Lung (tissue), 12 donors: ENCODE measurements around the gene MYOZ3. TPM values are rescaled to one million over a fixed set of nuclear protein-coding genes. Genes with fewer than 3 reads are reported as not detected.
A peak's percentile ranks its signal among the peaks of the same experiment; 100 is the strongest.

Experiments
- ATAC-seq: fragments of 200-7000 bp; cut with Tn5 transposase; one replicate; pipeline ENCODE4 v1.9.1; 2020; ENCODE audit warnings: moderate number of reproducible peaks; ENCODE audit not compliant: insufficient read depth, low FRiP score
- DNase-seq, 3 donors: peaks; one replicate each; pipeline ENCODE4 v3.0.0-alpha.2; 2013 to 2017
- H3K27ac ChIP-seq, 2 donors: one replicate each; pipeline ENCODE4 v1.5.1; 2013; ENCODE audit warnings: mild to moderate bottlenecking in 2 of 2, moderate library complexity in 2 of 2, control low read depth in 1 of 2, inconsistent platforms in 1 of 2, low read depth in 1 of 2, low read length in 1 of 2
- H3K27me3 ChIP-seq, 3 donors: one replicate each; pipeline ENCODE4 v1.5.1; 2013; ENCODE audit warnings: low read length in 2 of 3; ENCODE audit not compliant: control insufficient read depth in 3 of 3, insufficient read depth in 3 of 3
- H3K36me3 ChIP-seq, 4 donors: one replicate each; pipeline ENCODE4 v1.5.1; 2013; ENCODE audit warnings: low read length in 4 of 4, mild to moderate bottlenecking in 1 of 4, moderate library complexity in 1 of 4; ENCODE audit not compliant: control insufficient read depth in 4 of 4, insufficient read depth in 4 of 4
- H3K4me1 ChIP-seq, 5 donors: one replicate each; pipeline ENCODE4 v1.5.1; 2013; ENCODE audit warnings: low read length in 5 of 5, mild to moderate bottlenecking in 2 of 5, moderate library complexity in 1 of 5; ENCODE audit not compliant: control insufficient read depth in 5 of 5, insufficient read depth in 5 of 5
- H3K4me3 ChIP-seq: one replicate; pipeline ENCODE4 v1.5.1; 2013; ENCODE audit warnings: mild to moderate bottlenecking, control low read depth, moderate library complexity
- H3K9ac ChIP-seq, 2 donors: one replicate each; pipeline ENCODE4 v1.5.1; 2013; ENCODE audit warnings: low read length in 2 of 2, control low read depth in 1 of 2; ENCODE audit not compliant: insufficient read depth in 1 of 2
- H3K9me3 ChIP-seq, 4 donors: one replicate each; pipeline ENCODE4 v1.5.1; 2013; ENCODE audit warnings: low read length in 3 of 4, mild to moderate bottlenecking in 1 of 4, moderate library complexity in 1 of 4; ENCODE audit not compliant: control insufficient read depth in 4 of 4, insufficient read depth in 3 of 4
- WGBS, 2 donors: extraction: QIAGEN DNeasy Blood & Tissue Kit; methylation state at CpG; one replicate each; pipeline ENCODE4 v1.1.7; 2013; 5-methylcytosine and 5-hydroxymethylcytosine counted together
- polyA plus RNA-seq, 2 donors: library from polyadenylated mRNA; stranded (reverse); fragments of 200-250 nt; gene quantifications; one replicate each; pipeline ENCODE4 v1.2.1, GENCODE V29; 2013
- total RNA-seq, 2 donors: library from RNA; depleted of rRNA in 1 of 2; stranded (reverse); fragments of >200 nt in 1 of 2; gene quantifications; one replicate each; pipeline ENCODE4 v1.2.1, GENCODE V29; 2014 to 2021
- TF ChIP-seq, protein P1 (sequence below): IDR thresholded peaks from 2 replicates; pipeline ENCODE4 v1.5.1; 2012; ENCODE audit warnings: mild to moderate bottlenecking; ENCODE audit errors: control extremely low read depth, extremely low read depth
- donor health status: control.
- donor health status: control.
- donor health status: Bipolar disorder and iron deficiency.
- donor health status: healthy.
- donor health status: DM: yes; HTN: yes; CAD: no.

MYOZ3 gene
- total and polyA plus RNA-seq, 4 donors, result 0.39 to 2.4 (median 0.48) TPM

DNA sequence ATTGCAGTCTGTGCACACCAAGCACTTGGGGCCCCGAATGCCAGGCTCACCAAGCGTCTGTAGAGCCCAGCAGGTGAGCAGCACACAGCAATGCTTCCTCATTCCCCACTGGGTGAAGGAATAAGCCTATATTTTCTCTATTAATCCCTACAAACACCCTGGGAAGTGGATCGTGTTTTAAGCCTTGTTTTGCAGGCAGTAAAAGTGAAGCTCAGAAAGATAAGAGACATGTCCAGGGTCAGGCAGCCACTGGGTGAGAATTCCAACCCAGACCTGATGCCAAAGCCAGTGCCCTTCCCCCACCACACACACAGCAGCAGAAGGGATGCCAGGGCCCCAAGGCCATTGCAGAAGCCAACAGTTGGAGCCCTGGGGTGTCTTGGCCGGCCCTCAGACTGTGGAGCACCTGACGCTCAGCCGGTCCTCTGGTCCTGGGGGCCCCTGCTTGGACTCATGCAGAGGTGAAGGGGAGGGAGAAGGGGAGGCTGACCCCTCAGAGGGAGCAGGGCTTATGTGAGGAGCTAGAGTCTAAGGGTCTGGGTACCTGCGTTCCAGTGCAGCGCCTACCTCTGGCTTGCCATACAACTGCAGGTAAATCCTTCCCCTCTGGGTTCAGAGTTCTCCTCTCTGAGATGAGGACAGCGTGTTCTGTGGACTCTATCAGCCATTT lies 46.9 kb upstream of the MYOZ3 start:
- no peak for DNase-seq
- H3K9me3 ChIP-seq, result no peaks in the 10 kb centered on the region
- peak overlapping the region in 1 of 2 donors; percentile 92 for H3K27ac ChIP-seq
- peaks cover 36 to 64% (median 48%) of the 10 kb centered on the region in 5 donors for H3K4me1 ChIP-seq
- TF ChIP-seq, protein P1, sequence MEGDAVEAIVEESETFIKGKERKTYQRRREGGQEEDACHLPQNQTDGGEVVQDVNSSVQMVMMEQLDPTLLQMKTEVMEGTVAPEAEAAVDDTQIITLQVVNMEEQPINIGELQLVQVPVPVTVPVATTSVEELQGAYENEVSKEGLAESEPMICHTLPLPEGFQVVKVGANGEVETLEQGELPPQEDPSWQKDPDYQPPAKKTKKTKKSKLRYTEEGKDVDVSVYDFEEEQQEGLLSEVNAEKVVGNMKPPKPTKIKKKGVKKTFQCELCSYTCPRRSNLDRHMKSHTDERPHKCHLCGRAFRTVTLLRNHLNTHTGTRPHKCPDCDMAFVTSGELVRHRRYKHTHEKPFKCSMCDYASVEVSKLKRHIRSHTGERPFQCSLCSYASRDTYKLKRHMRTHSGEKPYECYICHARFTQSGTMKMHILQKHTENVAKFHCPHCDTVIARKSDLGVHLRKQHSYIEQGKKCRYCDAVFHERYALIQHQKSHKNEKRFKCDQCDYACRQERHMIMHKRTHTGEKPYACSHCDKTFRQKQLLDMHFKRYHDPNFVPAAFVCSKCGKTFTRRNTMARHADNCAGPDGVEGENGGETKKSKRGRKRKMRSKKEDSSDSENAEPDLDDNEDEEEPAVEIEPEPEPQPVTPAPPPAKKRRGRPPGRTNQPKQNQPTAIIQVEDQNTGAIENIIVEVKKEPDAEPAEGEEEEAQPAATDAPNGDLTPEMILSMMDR, result no peak
- no peak for ATAC-seq
- no peak overlapping the region for H3K9ac ChIP-seq
- 80 to 87% methylated on average over 9 of the region's 9 CpGs for WGBS, 2 donors
- H3K36me3 ChIP-seq, result no peaks in the 10 kb centered on the region
- H3K4me3 ChIP-seq, result no peak overlapping the region
- no peaks in the 10 kb centered on the region for H3K27me3 ChIP-seq

DNA sequence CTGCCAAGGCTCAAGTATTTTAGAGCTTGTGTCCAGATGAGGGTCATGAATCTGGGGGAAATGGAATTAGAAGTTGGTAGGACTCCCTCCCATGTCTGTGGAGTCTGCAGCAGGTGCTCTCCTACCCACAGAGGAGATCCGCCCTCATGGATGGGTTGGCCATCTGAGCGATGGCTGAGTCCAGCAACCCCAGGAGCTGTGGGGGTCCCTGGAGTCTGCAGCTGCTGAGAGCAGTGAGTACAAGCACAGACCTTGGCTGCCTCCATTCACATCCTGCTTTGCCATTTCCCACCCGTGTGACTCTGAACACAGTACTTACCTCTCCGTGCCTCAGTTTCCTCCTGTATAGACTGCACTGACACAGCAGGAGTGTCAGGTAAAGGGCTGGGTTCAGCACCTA lies 46.4 kb upstream of the MYOZ3 start:
- TF ChIP-seq, protein P1, result no peak
- no peak for ATAC-seq
- no peaks in the 10 kb centered on the region for H3K9me3 ChIP-seq

DNA sequence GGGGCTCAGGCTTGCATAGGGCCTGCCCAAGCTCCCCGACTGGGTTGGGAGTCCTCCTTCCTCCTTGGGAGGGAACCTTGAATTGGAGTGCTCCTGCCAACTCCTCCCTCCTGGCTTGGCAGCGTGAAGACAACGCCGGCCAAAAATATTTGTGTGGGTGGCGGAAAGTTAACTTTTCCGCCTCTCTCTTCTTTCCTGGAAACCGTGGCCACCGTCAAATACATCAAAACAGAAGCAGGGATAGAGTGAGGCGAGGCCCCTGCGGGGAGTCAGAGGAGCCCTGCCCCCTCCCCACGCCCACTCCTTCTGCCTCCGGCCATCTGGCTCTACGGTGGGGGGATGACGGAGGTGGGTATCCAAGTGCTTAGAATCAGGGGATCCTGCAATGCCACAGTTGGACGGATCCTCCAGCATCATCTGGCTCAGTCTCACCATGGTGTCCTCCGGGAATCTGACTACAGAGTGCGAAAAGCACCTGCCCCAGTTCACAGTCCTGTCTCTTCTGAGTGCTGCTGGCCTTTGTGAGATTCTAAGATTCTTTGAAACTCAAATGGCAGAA lies 45.8 kb upstream of the MYOZ3 start:
- Histone ChIP-seq H3K4me1 (peaks cover 36 to 73% (median 50%) of the 10 kb centered on the region in 5 donors), H3K9me3 (no peaks in the 10 kb centered on the region), H3K36me3 (no peaks in the 10 kb centered on the region), H3K4me3 (no peak overlapping the region), H3K27ac (peak overlapping the region; percentile 17 to 92), H3K27me3 (no peaks in the 10 kb centered on the region), H3K9ac (no peak overlapping the region)
- ATAC-seq, result peak; percentile 53
- DNase-seq, result peak; percentile 61 to 72 (median 65)
- TF ChIP-seq, protein P1, result no peak
- WGBS, 2 donors, result 33 to 54% methylated on average over 17 of the region's 17 CpGs

More for the DNA sequence above, 46.4 kb upstream of the MYOZ3 start:
- H3K9ac ChIP-seq, result no peak overlapping the region
- H3K36me3 ChIP-seq, result no peaks in the 10 kb centered on the region
- DNase-seq, result no peak
- WGBS, 2 donors, result 81 to 88% methylated on average over 4 of the region's 4 CpGs
- no peak overlapping the region for H3K4me3 ChIP-seq
- peaks cover 36 to 69% (median 49%) of the 10 kb centered on the region in 5 donors for H3K4me1 ChIP-seq
- peak overlapping the region in 1 of 2 donors; percentile 92 for H3K27ac ChIP-seq
- H3K27me3 ChIP-seq, result no peaks in the 10 kb centered on the region
